ENCODE results near the gene BMP3. TPM values are rescaled to one million over a fixed set of nuclear protein-coding genes. Genes with fewer than 3 reads are reported as not detected.

Gene BMP3
- polyA plus RNA-seq, 4 donors = 14.8 to 22.5 (median 19.4) TPM

DNA sequence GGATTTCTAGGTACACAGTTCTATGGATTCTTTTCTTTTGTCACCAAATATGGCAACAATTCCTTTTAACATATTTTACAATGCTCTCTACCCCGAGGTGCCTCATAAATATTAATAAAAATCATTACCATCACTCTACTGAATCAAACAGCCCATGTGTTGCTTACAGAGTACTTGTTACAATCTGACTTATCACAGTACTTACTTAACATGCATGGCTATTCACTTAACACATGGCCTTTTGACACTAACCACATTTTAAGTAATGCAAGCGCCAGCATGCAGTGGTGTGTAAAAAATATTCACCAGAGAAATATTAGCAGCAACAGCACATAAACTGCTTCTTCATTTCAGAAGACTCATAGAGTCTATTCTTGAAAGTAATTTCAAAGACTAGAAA is 64.9 kb downstream of the BMP3 start:
- DNase-seq (ENCODE audit: low read depth in 4 of 4, low spot score in 3 of 4) = no peak

DNA sequence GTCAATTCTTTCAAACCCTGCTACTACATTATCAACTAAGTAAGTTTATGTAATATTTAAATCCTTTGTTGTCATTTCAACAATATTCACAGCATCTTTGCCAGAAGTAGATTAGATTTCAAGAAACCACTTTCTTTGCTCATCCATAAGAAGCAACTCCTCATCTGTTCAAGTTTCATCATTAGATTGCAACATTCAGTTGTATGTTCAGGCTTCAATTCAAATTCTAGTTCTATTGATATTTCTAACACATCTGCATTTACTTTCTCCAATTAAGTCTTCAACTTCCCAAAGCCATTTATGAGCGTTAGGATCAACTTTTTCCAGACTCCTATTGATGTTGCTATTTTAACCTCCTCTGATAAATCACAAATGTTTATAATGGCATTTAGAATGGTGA is 66.1 kb downstream of the BMP3 start:
- no peak for DNase-seq (ENCODE audit: low read depth in 4 of 4, low spot score in 3 of 4)

DNA sequence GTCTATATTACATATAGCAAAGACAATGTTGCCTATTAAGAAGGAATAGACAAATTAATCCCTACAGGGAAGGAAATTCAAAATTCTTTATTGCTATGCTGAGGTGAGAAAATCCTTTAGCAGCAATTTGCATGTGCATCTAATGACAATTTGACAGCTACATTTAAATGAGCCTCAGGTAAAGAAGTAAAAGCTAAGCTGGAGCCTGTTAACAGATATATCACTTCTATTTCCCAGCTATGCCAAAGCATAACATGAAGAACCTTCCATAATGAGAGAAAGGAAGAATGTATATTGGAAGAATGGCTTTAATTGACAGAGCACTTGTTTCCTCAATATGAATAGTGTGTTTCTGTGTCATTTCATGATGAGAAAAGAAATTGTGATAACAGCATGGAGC is 71.6 kb downstream of the BMP3 start:
- no peak for DNase-seq (ENCODE audit: low read depth in 4 of 4, low spot score in 3 of 4)

DNA sequence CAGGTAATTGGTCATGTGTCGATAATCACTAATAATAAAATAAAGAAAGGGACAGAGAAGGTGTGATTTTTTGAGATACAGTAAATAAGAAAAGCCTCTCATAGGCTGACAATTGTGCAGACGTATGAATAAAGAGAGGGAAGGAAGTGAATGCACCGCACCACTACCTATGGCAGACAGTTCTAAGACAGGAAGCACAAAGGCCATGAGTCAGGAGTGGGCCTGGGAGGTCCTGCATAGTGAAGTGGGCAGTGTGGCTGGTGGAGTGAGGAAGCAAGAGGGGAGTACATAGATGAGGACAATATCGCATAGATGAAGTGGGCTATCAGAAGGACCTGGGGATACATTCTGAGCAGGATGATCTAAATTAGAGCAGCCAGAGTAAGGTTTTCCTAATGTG is 75.6 kb downstream of the BMP3 start:
- DNase-seq (ENCODE audit: low read depth in 4 of 4, low spot score in 3 of 4) = no peak

Other genes with a start within 250 kb of the BMP3 start
- 1 to 10 TPM in 3 of 4 donors, under 1 TPM in 1; 0.89 to 2.6 (median 1.7) TPM for gene PRKG2, start 184.5 kb downstream of the BMP3 start, polyA plus RNA-seq (ENCODE audit: insufficient read length in 4 of 4)

Measured in left renal pelvis (tissue), 4 donors.